ENCODE measurements around the gene GAPT. TPM values are rescaled to one million over a fixed set of nuclear protein-coding genes. Genes with fewer than 3 reads are reported as not detected.
A peak's percentile ranks its signal among the peaks of the same experiment; 100 is the strongest.

GAPT gene
- total RNA-seq, 4 donors from 2014 or later, result 0.80 to 3.3 (median 1.2) TPM; not detected in 1

DNA sequence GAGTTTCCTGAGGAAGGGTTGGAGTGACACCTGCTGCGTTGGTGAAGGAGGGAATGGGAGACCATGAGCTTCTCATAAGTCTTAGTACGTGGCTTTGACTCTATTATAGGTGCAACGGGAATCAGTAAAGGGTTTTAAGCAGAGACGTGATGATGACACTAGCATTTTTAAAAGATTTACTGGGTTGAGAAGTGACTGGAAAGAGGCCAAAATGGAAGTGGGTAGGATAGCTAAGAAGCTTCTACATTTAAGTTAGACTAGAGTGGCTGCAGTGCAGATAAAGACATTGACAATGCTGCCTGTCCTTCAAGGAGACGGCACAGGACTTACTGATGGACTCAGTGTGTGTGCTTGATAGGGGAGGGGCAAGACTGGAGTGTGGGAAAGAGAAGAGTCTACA lies 6.2 kb downstream of the GAPT start:
- Histone ChIP-seq H3K9me3 (no peaks in the 10 kb centered on the region), H3K27me3 (no peaks in the 10 kb centered on the region), H3K4me1 (no peaks in the 10 kb centered on the region), H3K27ac (replicated peaks in 1 of 4) (no peak overlapping the region), H3K4me3 (no peak overlapping the region), H3K36me3 (no peaks in the 10 kb centered on the region)
- DNase-seq (ENCODE audit: extremely low spot score), result no peak
- TF ChIP-seq EP300 (IDR thresholded peaks at IDR 0.05), result no peak
- TF ChIP-seq POLR2A (IDR thresholded peaks at IDR 0.05; ENCODE audit: low read depth), result no peak
- TF ChIP-seq, protein P1, sequence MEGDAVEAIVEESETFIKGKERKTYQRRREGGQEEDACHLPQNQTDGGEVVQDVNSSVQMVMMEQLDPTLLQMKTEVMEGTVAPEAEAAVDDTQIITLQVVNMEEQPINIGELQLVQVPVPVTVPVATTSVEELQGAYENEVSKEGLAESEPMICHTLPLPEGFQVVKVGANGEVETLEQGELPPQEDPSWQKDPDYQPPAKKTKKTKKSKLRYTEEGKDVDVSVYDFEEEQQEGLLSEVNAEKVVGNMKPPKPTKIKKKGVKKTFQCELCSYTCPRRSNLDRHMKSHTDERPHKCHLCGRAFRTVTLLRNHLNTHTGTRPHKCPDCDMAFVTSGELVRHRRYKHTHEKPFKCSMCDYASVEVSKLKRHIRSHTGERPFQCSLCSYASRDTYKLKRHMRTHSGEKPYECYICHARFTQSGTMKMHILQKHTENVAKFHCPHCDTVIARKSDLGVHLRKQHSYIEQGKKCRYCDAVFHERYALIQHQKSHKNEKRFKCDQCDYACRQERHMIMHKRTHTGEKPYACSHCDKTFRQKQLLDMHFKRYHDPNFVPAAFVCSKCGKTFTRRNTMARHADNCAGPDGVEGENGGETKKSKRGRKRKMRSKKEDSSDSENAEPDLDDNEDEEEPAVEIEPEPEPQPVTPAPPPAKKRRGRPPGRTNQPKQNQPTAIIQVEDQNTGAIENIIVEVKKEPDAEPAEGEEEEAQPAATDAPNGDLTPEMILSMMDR (IDR thresholded peaks at IDR 0.05), result no peak
- no peak for TF ChIP-seq POLR2AphosphoS5 (IDR thresholded peaks at IDR 0.05)
- intact Hi-C loops (cut with DNase I), result loop anchor here (10.0 kb wide), 1 partner anchor 347 kb away; no protein-coding TSS in a partner anchor
- WGBS, result 79% methylated on average over 5 of the region's 5 CpGs

DNA sequence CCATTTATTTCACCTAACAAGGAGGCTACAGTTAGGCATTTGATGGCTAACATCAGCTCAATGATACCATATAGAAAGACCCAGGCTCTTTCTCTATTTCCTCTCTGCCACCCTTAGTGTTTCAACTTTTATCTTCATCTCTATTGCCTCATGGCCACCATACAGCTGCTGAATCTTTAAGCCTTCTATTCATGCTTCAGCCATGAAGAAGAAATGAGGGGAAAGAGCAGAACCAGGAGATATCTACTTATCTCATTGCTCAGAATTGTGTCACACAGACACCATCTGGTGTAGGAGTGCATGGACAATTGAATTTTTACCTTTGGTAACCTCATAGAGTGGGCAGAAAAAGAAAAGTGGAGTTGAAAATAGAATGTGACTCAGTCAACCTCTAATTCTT lies 6.7 kb downstream of the GAPT start:
- no peak for DNase-seq (ENCODE audit: extremely low spot score)
- H3K27ac ChIP-seq (replicated peaks in 1 of 4), result no peak overlapping the region
- TF ChIP-seq POLR2AphosphoS5 (IDR thresholded peaks at IDR 0.05), result no peak
- no peak for TF ChIP-seq POLR2A (IDR thresholded peaks at IDR 0.05; ENCODE audit: low read depth)
- no peak for TF ChIP-seq EP300 (IDR thresholded peaks at IDR 0.05)
- TF ChIP-seq, protein P1 (IDR thresholded peaks at IDR 0.05), result no peak
- intact Hi-C loops (cut with DNase I), result loop anchor here (10.0 kb wide), 1 partner anchor 347 kb away; no protein-coding TSS in a partner anchor
- H3K36me3 ChIP-seq, result no peaks in the 10 kb centered on the region
- H3K4me3 ChIP-seq, result no peak overlapping the region
- no peaks in the 10 kb centered on the region for H3K9me3 ChIP-seq
- no peaks in the 10 kb centered on the region for H3K27me3 ChIP-seq
- H3K4me1 ChIP-seq, result no peaks in the 10 kb centered on the region

DNA sequence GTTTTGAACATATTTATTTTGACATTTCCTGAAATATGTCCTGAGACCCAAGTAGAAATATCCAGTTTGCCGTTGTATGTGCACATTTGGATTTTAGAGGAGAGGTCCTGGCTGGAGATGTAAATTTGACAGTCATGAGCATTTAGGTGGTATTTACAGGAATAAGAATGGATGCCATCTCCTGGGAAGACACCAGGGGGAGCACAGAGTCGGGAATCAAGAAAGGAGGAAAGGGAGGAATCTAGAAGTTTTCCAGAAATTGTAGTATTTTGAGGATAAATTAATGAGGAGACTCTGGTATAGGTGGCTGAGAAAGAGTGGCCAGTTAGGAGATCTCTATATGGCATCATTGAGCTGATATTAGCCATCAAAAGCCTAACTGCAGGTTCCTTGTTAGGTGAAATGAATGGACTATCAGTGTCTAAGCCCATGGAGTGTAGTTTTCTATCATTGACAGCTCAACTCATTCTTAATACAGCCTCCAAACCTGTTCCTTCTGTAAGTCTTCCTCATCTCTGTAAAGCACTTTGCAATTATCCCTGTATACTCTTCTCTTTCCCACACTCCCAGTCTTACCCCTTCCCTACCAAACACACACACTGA lies 7.2 kb downstream of the GAPT start:
- no peak for DNase-seq (ENCODE audit: extremely low spot score)
- TF ChIP-seq, protein P1 (IDR thresholded peaks at IDR 0.05), result peak; percentile 13 to 57 (median 49)
- TF ChIP-seq POLR2A (IDR thresholded peaks at IDR 0.05; ENCODE audit: low read depth), result no peak
- TF ChIP-seq POLR2AphosphoS5 (IDR thresholded peaks at IDR 0.05), result no peak
- TF ChIP-seq EP300 (IDR thresholded peaks at IDR 0.05), result no peak
- Histone ChIP-seq H3K27ac (replicated peaks in 1 of 4) (no peak overlapping the region), H3K36me3 (no peaks in the 10 kb centered on the region), H3K9me3 (no peaks in the 10 kb centered on the region), H3K27me3 (no peaks in the 10 kb centered on the region), H3K4me3 (no peak overlapping the region), H3K4me1 (no peaks in the 10 kb centered on the region)
- intact Hi-C loops (cut with DNase I), result loop anchor here (10.0 kb wide), 1 partner anchor 346 kb away; no protein-coding TSS in a partner anchor
- WGBS, result 26% methylated on average over 2 of the region's 2 CpGs

DNA sequence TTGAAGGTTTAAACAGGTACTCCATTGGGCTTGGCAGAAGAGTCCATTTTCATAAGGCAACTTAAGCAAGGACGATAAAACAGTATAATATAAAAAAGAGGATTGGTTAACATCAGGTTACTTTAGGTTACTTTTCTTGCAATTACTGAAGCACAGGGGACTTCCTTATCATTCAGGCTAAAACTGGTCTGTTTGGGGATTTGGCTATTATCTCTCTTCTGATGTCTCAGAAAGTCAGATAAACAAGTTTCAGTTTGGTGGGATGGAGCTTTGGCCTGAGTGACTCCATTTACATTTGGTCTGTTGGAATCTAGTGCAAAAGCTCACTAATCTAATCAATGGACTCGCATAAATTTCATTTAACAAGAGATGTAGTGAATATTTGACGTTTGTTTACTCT lies 8.0 kb downstream of the GAPT start:
- Histone ChIP-seq H3K36me3 (no peaks in the 10 kb centered on the region), H3K27me3 (no peaks in the 10 kb centered on the region), H3K9me3 (no peaks in the 10 kb centered on the region), H3K27ac (replicated peaks in 1 of 4) (no peak overlapping the region), H3K4me3 (no peak overlapping the region), H3K4me1 (no peaks in the 10 kb centered on the region)
- DNase-seq (ENCODE audit: extremely low spot score), result no peak
- intact Hi-C loops (cut with DNase I), result loop anchor here (10.0 kb wide), 1 partner anchor 346 kb away; no protein-coding TSS in a partner anchor
- TF ChIP-seq POLR2AphosphoS5 (IDR thresholded peaks at IDR 0.05) (no peak), EP300 (IDR thresholded peaks at IDR 0.05) (no peak), POLR2A (IDR thresholded peaks at IDR 0.05; ENCODE audit: low read depth) (no peak)
- TF ChIP-seq, protein P1 (IDR thresholded peaks at IDR 0.05), result no peak
- WGBS, result 78% methylated on average over 3 of the region's 3 CpGs
